Trophoblast cell (in vitro differentiated cells and primary cell): Measurements from ENCODE around the gene CAMSAP1.

Experiments
- DNase-seq, 2 donors: peaks; one replicate each; pipeline ENCODE4 v3.0.0-alpha.2; 2016
- H2AFZ ChIP-seq: 2 replicates; pipeline ENCODE4 v1.6.1; 2013; ENCODE audit warnings: low read length, moderate library complexity, mild to moderate bottlenecking; ENCODE audit not compliant: insufficient read depth, poor library complexity
- H2AK5ac ChIP-seq: 2 replicates; pipeline ENCODE4 v1.6.1; 2013; ENCODE audit warnings: mild to moderate bottlenecking, low read length
- H2BK120ac ChIP-seq: 2 replicates; pipeline ENCODE4 v1.6.1; 2013; ENCODE audit warnings: low read length, mild to moderate bottlenecking, moderate library complexity; ENCODE audit not compliant: insufficient read depth, poor library complexity
- H2BK12ac ChIP-seq: 2 replicates; pipeline ENCODE4 v1.6.1; 2013; ENCODE audit warnings: mild to moderate bottlenecking, low read length, moderate library complexity
- H2BK5ac ChIP-seq: 2 replicates; pipeline ENCODE4 v1.6.1; 2013; ENCODE audit warnings: low read length, low read depth, moderate library complexity, mild to moderate bottlenecking; ENCODE audit not compliant: poor library complexity
- H3K14ac ChIP-seq: 2 replicates; pipeline ENCODE4 v1.6.1; 2013; ENCODE audit warnings: mild to moderate bottlenecking, low read length
- H3K18ac ChIP-seq: 2 replicates; pipeline ENCODE4 v1.6.1; 2013; ENCODE audit warnings: mild to moderate bottlenecking, low read length
- H3K23ac ChIP-seq: 2 replicates; pipeline ENCODE4 v1.6.1; 2013; ENCODE audit warnings: low read length
- H3K27ac ChIP-seq: 2 replicates; pipeline ENCODE4 v1.5.1; 2013; ENCODE audit warnings: low read depth, mild to moderate bottlenecking, inconsistent platforms, low read length, moderate library complexity
- H3K27me3 ChIP-seq: 2 replicates; pipeline ENCODE4 v1.6.1; 2013; ENCODE audit warnings: inconsistent platforms, mild to moderate bottlenecking, low read length, moderate library complexity; ENCODE audit not compliant: insufficient read depth
- H3K36me3 ChIP-seq, 2 experiments: 1 replicate in 1 of 2; 2 replicates in 1 of 2; pipeline ENCODE4 v1.6.1; 2013; ENCODE audit warnings: low read length in 2 of 2, mild to moderate bottlenecking in 2 of 2, moderate library complexity in 1 of 2; ENCODE audit not compliant: insufficient read depth in 2 of 2, control insufficient read depth in 1 of 2
- H3K4ac ChIP-seq: 2 replicates; pipeline ENCODE4 v1.6.1; 2013; ENCODE audit warnings: low read depth, mild to moderate bottlenecking, low read length, moderate library complexity
- H3K4me1 ChIP-seq, 2 experiments: 1 replicate in 1 of 2; 2 replicates in 1 of 2; pipeline ENCODE4 v1.6.1; 2013; ENCODE audit warnings: low read length in 2 of 2, mild to moderate bottlenecking in 2 of 2, moderate library complexity in 1 of 2; ENCODE audit not compliant: insufficient read depth in 2 of 2, control insufficient read depth in 1 of 2
- H3K4me2 ChIP-seq: 2 replicates; pipeline ENCODE4 v1.6.1; 2013; ENCODE audit warnings: inconsistent platforms, mild to moderate bottlenecking, low read length, moderate library complexity
- H3K4me3 ChIP-seq: 2 replicates; pipeline ENCODE4 v1.5.1; 2013; ENCODE audit warnings: mild to moderate bottlenecking, low read depth, low read length, inconsistent platforms
- H3K79me1 ChIP-seq: one replicate; pipeline ENCODE4 v1.6.1; 2013; ENCODE audit warnings: low read length
- H3K79me2 ChIP-seq: 2 replicates; pipeline ENCODE4 v1.6.1; 2013; ENCODE audit warnings: low read length, mild to moderate bottlenecking; ENCODE audit not compliant: control insufficient read depth, insufficient read depth, poor library complexity
- H3K9ac ChIP-seq: 2 replicates; pipeline ENCODE4 v1.6.1; 2013; ENCODE audit warnings: mild to moderate bottlenecking, low read length
- H3K9me3 ChIP-seq: 2 replicates; pipeline ENCODE4 v1.6.1; 2013; ENCODE audit warnings: low read depth, mild to moderate bottlenecking, control low read depth, inconsistent platforms, low read length; ENCODE audit not compliant: insufficient read depth
- H4K12ac ChIP-seq: 2 replicates; pipeline ENCODE4 v1.6.1; 2013; ENCODE audit warnings: low read depth, mild to moderate bottlenecking, low read length, moderate library complexity
- H4K8ac ChIP-seq: 2 replicates; pipeline ENCODE4 v1.6.1; 2013; ENCODE audit warnings: low read depth, mild to moderate bottlenecking, low read length, moderate library complexity
- H4K91ac ChIP-seq: one replicate; pipeline ENCODE4 v1.6.1; 2013; ENCODE audit warnings: low read depth, mild to moderate bottlenecking, low read length, moderate library complexity
- WGBS: extraction: QIAGEN DNeasy Blood & Tissue Kit; methylation state at CpG from one replicate; pipeline ENCODE4 v1.1.7; 2013; ENCODE audit warnings: missing lambda C conversion rate; ENCODE audit not compliant: insufficient read length, insufficient coverage; ENCODE audit errors: extremely low coverage; 5-methylcytosine and 5-hydroxymethylcytosine counted together

CAMSAP1 gene

GRCh38 chr9:135929656-135930445, 22.5 kb upstream of the CAMSAP1 start:
- no peaks in the 10 kb centered on the region for H3K79me1 ChIP-seq
- H3K4me2 ChIP-seq = no peak overlapping the region
- no peak overlapping the region for H3K14ac ChIP-seq
- H3K27me3 ChIP-seq = no peaks in the 10 kb centered on the region
- H4K12ac ChIP-seq = no peak overlapping the region
- no peak overlapping the region for H4K8ac ChIP-seq
- H2BK5ac ChIP-seq = no peak overlapping the region
- H3K79me2 ChIP-seq = no peaks in the 10 kb centered on the region
- H2AFZ ChIP-seq = no peak overlapping the region
- H4K91ac ChIP-seq = no peak overlapping the region
- peak overlapping the region; percentile 16 for H3K4me3 ChIP-seq
- H3K9ac ChIP-seq = no peak overlapping the region
- no peak for DNase-seq
- H2BK12ac ChIP-seq = no peak overlapping the region
- no peak overlapping the region for H3K18ac ChIP-seq
- no peak overlapping the region for H2BK120ac ChIP-seq
- no CpG with 5 or more reads among the region's 21 CpGs for WGBS
- H3K27ac ChIP-seq = no peak overlapping the region
- no peak overlapping the region for H3K4ac ChIP-seq
- no peak overlapping the region for H3K23ac ChIP-seq
- peaks cover 32 to 42% of the 10 kb centered on the region in 2 experiments for H3K36me3 ChIP-seq
- H3K4me1 ChIP-seq = no peaks in the 10 kb centered on the region
- H3K9me3 ChIP-seq = peaks cover 2% of the 10 kb centered on the region
- H2AK5ac ChIP-seq = no peak overlapping the region

GRCh38 chr9:135928731-135929655, 21.6 kb upstream of the CAMSAP1 start:
- peaks cover 2% of the 10 kb centered on the region for H3K9me3 ChIP-seq
- H3K36me3 ChIP-seq = peaks cover 31 to 40% of the 10 kb centered on the region in 2 experiments
- no peak overlapping the region for H2BK5ac ChIP-seq
- H2BK120ac ChIP-seq = no peak overlapping the region
- H3K9ac ChIP-seq = no peak overlapping the region
- peak overlapping the region; percentile 39 for H3K4me3 ChIP-seq
- no peak overlapping the region for H3K18ac ChIP-seq
- no peak overlapping the region for H2AFZ ChIP-seq
- no peak overlapping the region for H4K12ac ChIP-seq
- no peak overlapping the region for H3K4ac ChIP-seq
- no CpG with 5 or more reads among the region's 27 CpGs for WGBS
- H3K23ac ChIP-seq = no peak overlapping the region
- no peaks in the 10 kb centered on the region for H3K79me2 ChIP-seq
- H3K4me1 ChIP-seq = no peaks in the 10 kb centered on the region
- H4K91ac ChIP-seq = no peak overlapping the region
- no peak for DNase-seq
- no peaks in the 10 kb centered on the region for H3K79me1 ChIP-seq
- H3K4me2 ChIP-seq = no peak overlapping the region
- H3K14ac ChIP-seq = no peak overlapping the region
- H4K8ac ChIP-seq = no peak overlapping the region
- H2AK5ac ChIP-seq = no peak overlapping the region
- no peak overlapping the region for H2BK12ac ChIP-seq
- no peaks in the 10 kb centered on the region for H3K27me3 ChIP-seq
- no peak overlapping the region for H3K27ac ChIP-seq

- H3K14ac ChIP-seq = no peak overlapping the region
- no peaks in the 10 kb centered on the region for H3K79me2 ChIP-seq
- no peak overlapping the region for H3K4me3 ChIP-seq
- no peak overlapping the region for H3K27ac ChIP-seq
- no peak overlapping the region for H2BK5ac ChIP-seq
- H3K18ac ChIP-seq = no peak overlapping the region
- H4K8ac ChIP-seq = no peak overlapping the region
- DNase-seq = no peak
- H2AK5ac ChIP-seq = no peak overlapping the region
- no peaks in the 10 kb centered on the region for H3K4me1 ChIP-seq
- no peak overlapping the region for H2AFZ ChIP-seq
- no peak overlapping the region for H3K4ac ChIP-seq
- no peaks in the 10 kb centered on the region for H3K79me1 ChIP-seq
- H3K9ac ChIP-seq = no peak overlapping the region
- no peak overlapping the region for H2BK120ac ChIP-seq
- no peak overlapping the region for H3K4me2 ChIP-seq
- H3K27me3 ChIP-seq = no peaks in the 10 kb centered on the region
- no peak overlapping the region for H4K91ac ChIP-seq
- H3K9me3 ChIP-seq = peaks cover 2% of the 10 kb centered on the region
- H2BK12ac ChIP-seq = no peak overlapping the region
- peaks cover 30 to 37% of the 10 kb centered on the region in 2 experiments for H3K36me3 ChIP-seq
- no CpG with 5 or more reads among the region's 23 CpGs for WGBS
- no peak overlapping the region for H3K23ac ChIP-seq
- no peak overlapping the region for H4K12ac ChIP-seq
Measured at GRCh38 chr9:135928074-135928730, 20.9 kb upstream of the CAMSAP1 start.

- no CpG with 5 or more reads among the region's 25 CpGs for WGBS
Measured at GRCh38 chr9:135927195-135928013, 20.1 kb upstream of the CAMSAP1 start.

More at GRCh38 chr9:135927195-135928013, 20.1 kb upstream of the CAMSAP1 start:
- no peak overlapping the region for H2BK5ac ChIP-seq
- H3K4me1 ChIP-seq = no peaks in the 10 kb centered on the region
- H3K18ac ChIP-seq = no peak overlapping the region
- no peak overlapping the region for H2AFZ ChIP-seq
- no peaks in the 10 kb centered on the region for H3K79me1 ChIP-seq
- no peak overlapping the region for H2BK120ac ChIP-seq
- DNase-seq = no peak
- no peak overlapping the region for H4K91ac ChIP-seq
- H3K4me2 ChIP-seq = no peak overlapping the region
- H3K4ac ChIP-seq = no peak overlapping the region
- no peak overlapping the region for H4K12ac ChIP-seq
- no peak overlapping the region for H2AK5ac ChIP-seq
- no peak overlapping the region for H3K23ac ChIP-seq
- peak overlapping the region; percentile 1 for H3K4me3 ChIP-seq
- H3K36me3 ChIP-seq = peaks cover 23 to 31% of the 10 kb centered on the region in 2 experiments
- no peak overlapping the region for H3K27ac ChIP-seq
- H3K9me3 ChIP-seq = peaks cover 2% of the 10 kb centered on the region
- H3K79me2 ChIP-seq = no peaks in the 10 kb centered on the region
- no peak overlapping the region for H2BK12ac ChIP-seq
- no peaks in the 10 kb centered on the region for H3K27me3 ChIP-seq
- H3K9ac ChIP-seq = no peak overlapping the region
- no peak overlapping the region for H4K8ac ChIP-seq
- H3K14ac ChIP-seq = no peak overlapping the region
